HG03565 (cell line): ENCODE measurements around the gene CHPT1.
"Not testable (repeated sequence)": the region's sequence is repeated elsewhere in the genome, so short reads cannot be mapped to it uniquely, and the experiment has no call there.

Experiments used
- ATAC-seq: cut with Tn5 transposase; IDR thresholded peaks from one replicate; pipeline ENCODE4 v1.9.1; 2021; ENCODE audit warnings: mild to moderate bottlenecking, moderate library complexity; ENCODE audit not compliant: unreplicated experiment

CHPT1 gene

GRCh38 chr12:101697197-101697929 is at the start of gene CHPT1:
TSS of gene CHPT1 (plus strand) at chr12:101697640. CDS start at chr12:101697862, 222 bp downstream.
- ATAC-seq, result peak; percentile 50

DNA sequence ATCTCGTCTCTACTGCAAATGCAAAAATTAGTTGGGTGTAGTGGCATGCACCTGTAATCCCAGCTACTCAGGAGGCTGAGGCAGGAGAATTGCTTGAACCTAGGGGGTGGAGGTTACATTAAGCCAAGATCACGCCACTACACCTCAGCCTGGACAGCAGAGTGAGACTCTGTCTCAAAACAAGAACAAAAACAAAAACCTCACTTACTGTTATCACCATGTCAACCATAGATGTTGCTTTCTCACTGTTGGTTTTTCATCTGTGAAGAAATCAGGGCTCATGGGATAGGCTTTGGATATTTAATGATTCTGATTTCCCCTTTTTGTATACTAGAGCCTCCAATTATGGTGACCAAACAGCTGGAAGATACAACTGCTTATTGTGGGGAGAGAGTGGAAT is 49.7 kb upstream of the CHPT1 start:
- no peak for ATAC-seq

- ATAC-seq, result no peak
Measured at GRCh38 chr12:101648195-101648594, 49.2 kb upstream of the CHPT1 start.

DNA sequence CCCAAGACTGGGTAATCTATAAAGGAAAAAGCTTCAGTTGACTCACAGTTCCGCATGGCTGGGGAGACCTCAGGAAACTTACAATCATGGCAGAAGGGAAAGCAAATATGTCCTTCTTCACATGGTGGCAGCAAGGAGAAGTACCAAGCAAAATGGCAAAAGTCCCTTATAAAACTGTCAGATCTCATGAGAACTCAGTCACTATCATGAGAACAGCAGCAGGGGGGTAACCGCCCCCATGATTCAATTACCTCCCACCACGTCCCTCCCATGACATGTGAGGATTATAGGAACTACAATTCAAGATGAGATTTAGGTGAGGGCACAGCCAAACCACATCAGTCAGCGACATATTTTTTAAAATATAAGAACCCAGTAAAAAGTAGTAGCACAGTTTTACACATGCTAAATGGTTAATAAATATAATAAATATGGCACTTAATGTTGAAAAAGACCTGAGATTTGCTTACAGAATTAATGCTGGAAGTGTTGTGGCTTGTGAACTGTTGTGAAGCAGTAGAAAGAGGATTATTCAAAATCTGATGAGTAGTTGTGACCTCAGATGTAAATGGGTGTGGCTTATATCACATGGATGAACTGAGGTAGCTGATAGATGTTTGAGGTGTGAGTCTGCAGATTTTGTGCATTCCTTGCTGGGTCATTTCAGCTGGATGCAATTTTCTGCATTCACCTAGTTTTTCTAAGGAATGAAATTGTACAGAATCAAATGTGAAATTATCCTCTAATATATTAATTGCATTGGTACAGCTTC is 46.9 kb upstream of the CHPT1 start:
- ATAC-seq, result no peak

DNA sequence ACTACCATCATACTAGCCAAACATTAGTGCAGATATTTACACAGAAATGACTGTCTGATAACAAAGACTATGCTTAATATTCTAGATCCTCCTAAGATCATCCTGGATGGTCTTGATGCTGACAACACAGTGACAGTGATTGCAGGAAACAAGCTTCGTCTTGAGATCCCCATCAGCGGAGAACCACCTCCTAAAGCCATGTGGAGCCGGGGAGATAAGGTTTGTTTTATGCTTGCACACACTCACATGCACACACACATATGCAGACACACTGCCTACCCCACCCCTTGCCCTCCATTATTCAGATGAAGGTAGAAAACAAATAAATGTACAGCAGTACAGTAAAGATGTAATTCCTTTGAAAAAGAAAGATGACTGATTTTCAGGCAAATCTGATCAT is 44.4 kb upstream of the CHPT1 start:
- no peak for ATAC-seq

DNA sequence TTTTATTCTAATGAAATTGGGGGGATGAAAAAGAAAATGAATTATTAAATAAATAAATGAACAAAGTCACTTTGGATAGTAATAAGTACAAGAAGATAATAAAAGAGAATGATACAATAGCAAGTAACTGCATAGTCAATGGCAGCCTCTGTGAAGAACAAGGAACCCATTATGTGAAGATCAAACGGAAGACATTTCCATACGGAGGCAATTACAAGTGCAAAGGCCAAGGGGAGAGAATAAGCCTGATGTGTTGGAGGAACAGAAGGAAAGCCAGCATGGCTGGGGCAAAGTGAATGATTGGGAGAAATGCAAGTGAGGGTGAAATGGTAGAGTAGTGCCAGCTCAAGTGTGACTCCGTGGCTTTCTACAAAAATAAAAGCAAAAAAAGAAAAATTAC is 43.9 kb upstream of the CHPT1 start:
- ATAC-seq, result no peak

- ATAC-seq, result no peak
Measured at GRCh38 chr12:101654442-101654841, 43.0 kb upstream of the CHPT1 start.

DNA sequence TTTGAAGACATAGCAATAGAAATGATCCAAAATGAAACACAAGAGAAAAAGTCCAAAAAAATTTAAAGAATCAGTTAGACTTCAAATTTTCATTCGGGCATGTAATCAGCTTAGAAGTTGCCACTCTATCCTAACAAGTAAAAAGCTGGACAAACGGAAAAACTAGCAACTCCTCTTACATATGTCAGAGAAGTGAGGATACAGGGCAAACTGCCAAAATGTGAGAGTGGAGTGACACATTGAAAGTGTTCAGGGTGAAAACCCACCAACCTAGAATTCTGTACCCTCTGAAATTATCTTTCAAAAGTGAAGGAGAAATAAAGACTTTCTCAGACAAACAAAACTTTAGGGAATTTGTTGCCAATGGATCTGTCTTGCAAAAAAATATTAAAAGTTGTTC is 42.0 kb upstream of the CHPT1 start:
- no peak for ATAC-seq

DNA sequence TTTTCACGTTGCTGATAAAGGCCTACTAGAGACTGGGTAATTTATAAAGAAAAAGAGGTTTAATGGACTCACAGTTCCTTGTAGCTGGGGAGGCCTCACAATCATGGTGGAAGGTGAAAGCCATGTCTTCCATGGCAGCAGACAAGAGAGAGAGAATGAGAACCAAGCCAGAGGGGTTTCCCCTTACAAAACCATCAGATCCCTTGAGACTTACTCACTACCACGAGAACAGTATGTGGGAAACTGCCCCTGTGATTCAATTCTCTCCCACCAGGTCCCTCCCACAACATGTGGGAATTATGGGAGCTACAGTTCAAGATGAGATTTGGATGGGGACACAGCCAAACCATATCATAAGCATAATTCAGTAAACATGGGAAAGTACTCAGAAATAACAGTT is 36.8 kb upstream of the CHPT1 start:
- not testable (repeated sequence) for ATAC-seq

GRCh38 chr12:101663298-101663697 is 34.1 kb upstream of the CHPT1 start:
- ATAC-seq, result no peak

- no peak for ATAC-seq
Measured at GRCh38 chr12:101664992-101665391, 32.4 kb upstream of the CHPT1 start.

- ATAC-seq, result no peak
Measured at GRCh38 chr12:101666052-101666728, 31.2 kb upstream of the CHPT1 start.

DNA sequence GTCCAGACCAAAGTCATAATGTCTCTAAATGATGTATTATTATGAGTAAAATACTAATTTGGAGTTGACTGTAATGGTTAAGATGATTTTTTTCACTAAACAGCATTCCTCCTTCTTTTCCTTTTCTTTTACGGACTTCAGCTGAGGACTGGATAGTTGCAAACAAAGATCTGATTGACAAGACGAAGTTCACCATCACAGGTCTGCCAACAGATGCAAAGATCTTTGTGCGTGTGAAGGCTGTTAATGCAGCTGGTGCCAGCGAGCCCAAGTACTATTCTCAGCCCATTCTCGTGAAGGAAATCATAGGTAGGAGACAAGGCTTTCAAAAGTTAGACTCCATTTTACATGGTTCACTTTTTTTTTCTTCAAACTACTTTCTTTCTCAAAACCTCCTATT is 29.8 kb upstream of the CHPT1 start:
- ATAC-seq, result no peak

DNA sequence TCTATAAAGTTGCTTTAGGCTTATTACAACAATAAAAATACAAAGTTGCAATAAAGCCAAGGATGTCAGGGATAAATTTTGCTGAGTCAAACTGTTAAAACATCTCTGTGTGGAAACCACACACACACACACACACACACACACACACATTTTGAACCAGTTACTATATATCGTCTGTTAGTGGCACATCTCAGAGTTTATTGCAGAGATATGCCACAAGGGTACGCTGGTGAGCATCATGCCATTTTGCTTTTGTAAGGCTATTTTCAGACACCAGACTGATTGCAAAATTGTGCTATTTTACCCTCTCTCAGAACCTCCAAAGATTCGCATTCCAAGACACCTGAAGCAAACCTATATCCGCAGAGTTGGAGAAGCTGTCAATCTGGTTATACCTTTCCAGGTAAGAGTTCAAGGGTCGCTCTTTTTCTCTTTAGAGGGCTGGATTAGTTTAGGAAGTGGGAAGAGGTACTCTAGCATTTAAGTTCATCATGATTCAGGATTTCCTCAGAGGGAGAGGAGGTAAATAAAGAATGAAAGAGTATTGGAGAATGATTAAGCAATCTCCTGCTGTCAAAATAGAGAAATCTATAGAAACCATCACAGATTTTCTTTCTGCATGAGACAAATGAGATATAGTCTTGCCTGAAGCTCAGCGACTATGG is 27.3 kb upstream of the CHPT1 start:
- peak; percentile 42 for ATAC-seq

- ATAC-seq, result peak; percentile 79
Measured at GRCh38 chr12:101671157-101671791, 26.2 kb upstream of the CHPT1 start.

- ATAC-seq, result no peak
Measured at GRCh38 chr12:101671833-101672232, 25.6 kb upstream of the CHPT1 start.

GRCh38 chr12:101675555-101675954 is 21.9 kb upstream of the CHPT1 start:
- no peak for ATAC-seq

- not testable (repeated sequence) for ATAC-seq
Measured at GRCh38 chr12:101676497-101676896, 20.9 kb upstream of the CHPT1 start.

- ATAC-seq, result no peak
Measured at GRCh38 chr12:101678081-101678480, 19.4 kb upstream of the CHPT1 start.

DNA sequence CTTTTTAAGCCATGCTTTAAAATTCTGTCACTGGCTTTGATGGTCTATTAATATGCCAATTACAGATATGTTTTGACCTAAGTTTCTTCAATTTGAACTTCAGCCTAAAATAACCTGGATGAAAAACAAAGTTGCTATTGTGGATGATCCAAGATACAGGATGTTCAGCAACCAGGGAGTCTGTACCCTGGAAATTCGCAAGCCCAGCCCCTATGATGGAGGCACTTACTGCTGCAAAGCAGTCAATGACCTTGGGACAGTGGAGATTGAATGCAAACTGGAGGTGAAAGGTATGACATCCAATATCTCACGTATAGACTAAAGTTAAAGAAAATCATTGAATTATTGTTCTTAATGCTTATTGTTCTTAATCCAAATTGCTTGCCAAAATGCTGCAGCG is 17.2 kb upstream of the CHPT1 start:
- ATAC-seq, result no peak

DNA sequence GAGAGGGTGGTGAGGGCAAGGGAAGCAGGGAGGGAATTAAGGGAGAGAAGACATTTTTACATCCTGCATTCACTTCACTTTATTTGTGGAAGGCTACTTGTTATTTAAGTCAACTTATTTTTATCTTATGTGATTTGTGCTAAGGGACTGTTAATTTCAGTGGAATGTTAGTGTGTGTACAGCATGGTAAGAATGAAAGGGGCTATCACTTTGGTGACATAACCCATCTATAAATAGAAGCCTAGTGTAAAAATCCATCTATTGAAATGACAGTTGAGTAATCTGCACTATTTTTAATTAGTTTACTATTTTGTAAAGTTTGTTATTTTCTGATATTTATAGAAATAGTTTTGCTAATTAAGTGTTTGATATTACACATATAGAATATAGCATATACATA is 16.8 kb upstream of the CHPT1 start:
- ATAC-seq, result no peak
